HFFc6 (cell line): ENCODE measurements around the gene POLN. TPM values are rescaled to one million over a fixed set of nuclear protein-coding genes. Genes with fewer than 3 reads are reported as not detected.

Experiments used
- DNase-seq: peaks from one replicate; pipeline ENCODE4 v3.0.0-alpha.2; 2018
- H3K27ac Mint-ChIP-seq: 2 replicates; pipeline ENCODE4 v1.8.0; 2020; ENCODE audit warnings: mild to moderate bottlenecking, mixed read lengths
- H3K27me3 Mint-ChIP-seq: 2 replicates; pipeline ENCODE4 v1.8.0; 2021; ENCODE audit warnings: mild to moderate bottlenecking, moderate library complexity, mixed read lengths; ENCODE audit not compliant: insufficient read depth
- H3K36me3 Mint-ChIP-seq: 2 replicates; pipeline ENCODE4 v1.8.0; 2021; ENCODE audit warnings: low read depth, mixed read lengths
- H3K4me1 Mint-ChIP-seq: 2 replicates; pipeline ENCODE4 v1.8.0; 2020; ENCODE audit warnings: low read depth, mixed read lengths
- H3K4me3 Mint-ChIP-seq: 2 replicates; pipeline ENCODE4 v1.8.0; 2020; ENCODE audit warnings: mild to moderate bottlenecking, moderate library complexity, mixed read lengths
- H3K9me3 Mint-ChIP-seq: 2 replicates; pipeline ENCODE4 v1.8.0; 2020; ENCODE audit warnings: mild to moderate bottlenecking, mixed read lengths
- CTCF ChIP-seq: fragments of 200-600 bp; sonication (generic); IDR thresholded peaks from 2 replicates; pipeline ENCODE4 v1.5.0; 2021; ENCODE audit warnings: antibody characterized with exemption, mild to moderate bottlenecking
- total RNA-seq, 6 experiments: library from RNA; stranded (reverse); fragmentation: NEBNext Ultra II Directional; extraction: Animal tissue kit (Norgen Biotek cat#: 25700); gene quantifications; 2 replicates in 1 of 6; 3 replicates in 5 of 6; pipeline ENCODE4 v1.2.3, GENCODE V29; 2021

Gene POLN
- total RNA-seq, 6 experiments from 2014 or later = 1.5 to 3.4 (median 2.2) TPM

- no peak overlapping the region for H3K27ac Mint-ChIP-seq
- H3K27me3 Mint-ChIP-seq = no peaks in the 10 kb centered on the region
- no peak for DNase-seq
- H3K36me3 Mint-ChIP-seq = no peaks in the 10 kb centered on the region
- H3K4me1 Mint-ChIP-seq = peaks cover 24% of the 10 kb centered on the region
- H3K9me3 Mint-ChIP-seq = no peaks in the 10 kb centered on the region
- no peak overlapping the region for H3K4me3 Mint-ChIP-seq
- TF ChIP-seq CTCF = no peak
Measured at GRCh38 chr4:2248044-2248780, 6.3 kb upstream of the POLN start.

GRCh38 chr4:2247128-2248043, 5.5 kb upstream of the POLN start:
- DNase-seq = no peak
- Mint-ChIP-seq H3K9me3 (no peaks in the 10 kb centered on the region), H3K36me3 (no peaks in the 10 kb centered on the region), H3K27me3 (no peaks in the 10 kb centered on the region), H3K4me1 (peaks cover 25% of the 10 kb centered on the region), H3K4me3 (no peak overlapping the region), H3K27ac (no peak overlapping the region)
- TF ChIP-seq CTCF = no peak

GRCh38 chr4:2246384-2247127, 4.6 kb upstream of the POLN start:
- H3K9me3 Mint-ChIP-seq = no peaks in the 10 kb centered on the region
- H3K27me3 Mint-ChIP-seq = no peaks in the 10 kb centered on the region

GRCh38 chr4:2245787-2246275, 3.9 kb upstream of the POLN start:
- Mint-ChIP-seq H3K9me3 (no peaks in the 10 kb centered on the region), H3K27me3 (peaks cover 2% of the 10 kb centered on the region; the same call in 1 of the 2 replicates), H3K27ac (no peak overlapping the region), H3K36me3 (no peaks in the 10 kb centered on the region), H3K4me1 (peaks cover 26% of the 10 kb centered on the region), H3K4me3 (no peak overlapping the region)
- DNase-seq = no peak
- no peak for TF ChIP-seq CTCF

More at GRCh38 chr4:2246384-2247127, 4.6 kb upstream of the POLN start:
- DNase-seq = no peak
- H3K4me3 Mint-ChIP-seq = no peak overlapping the region
- H3K36me3 Mint-ChIP-seq = no peaks in the 10 kb centered on the region
- no peak for TF ChIP-seq CTCF
- H3K27ac Mint-ChIP-seq = no peak overlapping the region
- peaks cover 25% of the 10 kb centered on the region for H3K4me1 Mint-ChIP-seq

GRCh38 chr4:2245057-2245786, 3.3 kb upstream of the POLN start:
- no peak overlapping the region for H3K27ac Mint-ChIP-seq
- peaks cover 2% of the 10 kb centered on the region; the same call in 1 of the 2 replicates for H3K27me3 Mint-ChIP-seq
- H3K9me3 Mint-ChIP-seq = no peaks in the 10 kb centered on the region
- no peak for DNase-seq
- no peaks in the 10 kb centered on the region for H3K36me3 Mint-ChIP-seq
- H3K4me1 Mint-ChIP-seq = peaks cover 32% of the 10 kb centered on the region
- H3K4me3 Mint-ChIP-seq = no peak overlapping the region
- no peak for TF ChIP-seq CTCF
